NCI-H2227 treated with DMSO at 0.1 percent for 48 hours (cell line): ENCODE measurements around the gene YES1.
"Not testable (repeated sequence)": the region's sequence is repeated elsewhere in the genome, so short reads cannot be mapped to it uniquely, and the experiment has no call there.

Experiments used
- DNase-seq: peaks from one replicate; lab custom pipeline; 2025; lab: John Stamatoyannopoulos, UW

YES1 gene

GRCh38 chr18:683531-683930 lies 128.5 kb downstream of the YES1 start:
- no peak for DNase-seq

- no peak for DNase-seq
Observed at GRCh38 chr18:682833-683232, 129.2 kb downstream of the YES1 start.

GRCh38 chr18:682416-682815 lies 129.6 kb downstream of the YES1 start:
- DNase-seq = not testable (repeated sequence)

- DNase-seq = no peak
Observed at GRCh38 chr18:681985-682384, 130.1 kb downstream of the YES1 start.

- no peak for DNase-seq
Observed at GRCh38 chr18:680392-680791, 131.7 kb downstream of the YES1 start.

- DNase-seq = no peak
Observed at GRCh38 chr18:679516-679915, 132.5 kb downstream of the YES1 start.

- no peak for DNase-seq
Observed at GRCh38 chr18:678482-679182, 133.4 kb downstream of the YES1 start.

DNA sequence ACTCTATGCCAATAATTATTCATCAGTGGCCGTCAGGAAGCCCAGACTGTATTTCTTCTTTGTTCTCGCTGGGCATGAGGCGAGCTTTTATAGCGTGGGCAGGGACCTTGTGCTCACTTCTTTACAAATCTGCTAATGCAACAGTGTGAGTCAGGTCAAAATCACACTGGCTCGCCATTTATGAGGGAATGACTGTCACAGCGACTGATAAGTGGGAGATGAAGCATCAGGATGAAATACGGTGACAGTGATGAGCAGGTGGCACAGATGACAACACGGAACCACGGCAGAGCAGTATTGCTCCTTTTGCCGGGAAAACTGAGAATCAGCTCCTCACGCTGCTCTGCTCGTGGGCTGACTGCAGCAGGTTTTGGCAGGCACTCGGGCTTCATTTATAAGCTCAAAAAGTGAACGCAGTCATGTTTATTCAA lies 134.1 kb downstream of the YES1 start:
- peak; percentile 17 for DNase-seq

- no peak for DNase-seq
Observed at GRCh38 chr18:677145-677544, 134.9 kb downstream of the YES1 start.

DNA sequence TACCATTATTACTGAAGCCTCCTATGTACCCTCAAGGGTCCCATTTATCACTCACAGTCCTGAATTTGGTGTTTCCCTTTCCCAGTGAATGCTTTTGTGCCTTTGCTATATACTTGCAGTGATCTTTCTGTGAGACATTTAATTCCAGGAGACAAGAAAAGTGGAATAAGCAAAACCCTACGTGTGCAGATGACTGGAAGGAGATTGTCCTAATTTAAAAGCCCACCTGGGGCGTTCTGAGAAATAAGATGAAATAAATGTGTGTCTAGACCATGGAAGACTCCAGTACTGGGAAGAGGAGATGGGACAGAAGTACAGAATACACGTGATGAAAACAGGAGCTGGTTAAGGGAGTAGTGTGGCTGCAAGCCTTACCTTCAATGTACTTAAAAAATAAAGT lies 135.3 kb downstream of the YES1 start:
- DNase-seq = no peak

- no peak for DNase-seq
Observed at GRCh38 chr18:676069-676468, 136.0 kb downstream of the YES1 start.

DNA sequence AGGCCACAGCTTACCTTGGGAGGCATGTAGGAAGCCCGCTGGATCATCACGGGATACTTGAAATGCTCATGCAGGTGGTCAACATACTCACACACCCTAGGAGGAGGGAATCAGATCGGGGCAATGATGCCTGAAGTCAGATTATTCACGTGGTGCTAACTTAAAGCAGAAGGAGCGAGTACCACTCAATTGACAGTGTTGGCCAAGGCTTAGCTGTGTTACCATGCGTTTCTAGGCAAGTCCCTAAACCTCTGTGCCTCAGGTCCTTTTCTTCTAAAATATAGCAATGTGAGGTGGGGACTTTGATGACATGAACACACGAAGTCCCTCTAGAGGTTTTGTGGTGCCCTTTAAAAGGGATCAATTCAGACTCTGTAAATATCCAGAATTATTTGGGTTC lies 136.7 kb downstream of the YES1 start:
- no peak for DNase-seq

GRCh38 chr18:673769-674168 lies 138.3 kb downstream of the YES1 start:
- DNase-seq = no peak

DNA sequence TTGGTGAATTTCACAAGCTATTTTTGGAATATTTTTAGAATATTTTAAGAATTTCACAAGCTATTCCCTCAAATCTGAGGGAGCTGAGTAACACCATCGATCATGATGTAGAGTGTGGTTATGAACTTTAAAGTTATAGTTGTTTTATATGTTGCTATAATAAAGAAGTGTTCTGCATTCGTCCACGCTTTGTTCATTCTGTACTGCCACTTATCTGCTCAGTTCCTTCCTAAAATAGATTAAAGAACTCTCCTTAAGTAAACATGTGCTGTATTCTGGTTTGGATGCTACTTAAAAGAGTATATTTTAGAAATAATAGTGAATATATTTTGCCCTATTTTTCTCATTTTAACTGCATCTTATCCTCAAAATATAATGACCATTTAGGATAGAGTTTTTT lies 138.7 kb downstream of the YES1 start:
- DNase-seq = no peak
